Measurements from ENCODE around the gene RGS14.
A peak's percentile ranks its signal among the peaks of the same experiment; 100 is the strongest.

Gene RGS14

GRCh38 chr5:177350776-177351391 is 6.8 kb upstream of the RGS14 start:
- H3K27ac ChIP-seq, result peak overlapping the region; percentile 85
- TF ChIP-seq, protein P1, sequence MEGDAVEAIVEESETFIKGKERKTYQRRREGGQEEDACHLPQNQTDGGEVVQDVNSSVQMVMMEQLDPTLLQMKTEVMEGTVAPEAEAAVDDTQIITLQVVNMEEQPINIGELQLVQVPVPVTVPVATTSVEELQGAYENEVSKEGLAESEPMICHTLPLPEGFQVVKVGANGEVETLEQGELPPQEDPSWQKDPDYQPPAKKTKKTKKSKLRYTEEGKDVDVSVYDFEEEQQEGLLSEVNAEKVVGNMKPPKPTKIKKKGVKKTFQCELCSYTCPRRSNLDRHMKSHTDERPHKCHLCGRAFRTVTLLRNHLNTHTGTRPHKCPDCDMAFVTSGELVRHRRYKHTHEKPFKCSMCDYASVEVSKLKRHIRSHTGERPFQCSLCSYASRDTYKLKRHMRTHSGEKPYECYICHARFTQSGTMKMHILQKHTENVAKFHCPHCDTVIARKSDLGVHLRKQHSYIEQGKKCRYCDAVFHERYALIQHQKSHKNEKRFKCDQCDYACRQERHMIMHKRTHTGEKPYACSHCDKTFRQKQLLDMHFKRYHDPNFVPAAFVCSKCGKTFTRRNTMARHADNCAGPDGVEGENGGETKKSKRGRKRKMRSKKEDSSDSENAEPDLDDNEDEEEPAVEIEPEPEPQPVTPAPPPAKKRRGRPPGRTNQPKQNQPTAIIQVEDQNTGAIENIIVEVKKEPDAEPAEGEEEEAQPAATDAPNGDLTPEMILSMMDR (conservative IDR thresholded peaks at IDR 0.05), result no peak
- no peak for TF ChIP-seq ZFX (IDR thresholded peaks at IDR 0.05)

DNA sequence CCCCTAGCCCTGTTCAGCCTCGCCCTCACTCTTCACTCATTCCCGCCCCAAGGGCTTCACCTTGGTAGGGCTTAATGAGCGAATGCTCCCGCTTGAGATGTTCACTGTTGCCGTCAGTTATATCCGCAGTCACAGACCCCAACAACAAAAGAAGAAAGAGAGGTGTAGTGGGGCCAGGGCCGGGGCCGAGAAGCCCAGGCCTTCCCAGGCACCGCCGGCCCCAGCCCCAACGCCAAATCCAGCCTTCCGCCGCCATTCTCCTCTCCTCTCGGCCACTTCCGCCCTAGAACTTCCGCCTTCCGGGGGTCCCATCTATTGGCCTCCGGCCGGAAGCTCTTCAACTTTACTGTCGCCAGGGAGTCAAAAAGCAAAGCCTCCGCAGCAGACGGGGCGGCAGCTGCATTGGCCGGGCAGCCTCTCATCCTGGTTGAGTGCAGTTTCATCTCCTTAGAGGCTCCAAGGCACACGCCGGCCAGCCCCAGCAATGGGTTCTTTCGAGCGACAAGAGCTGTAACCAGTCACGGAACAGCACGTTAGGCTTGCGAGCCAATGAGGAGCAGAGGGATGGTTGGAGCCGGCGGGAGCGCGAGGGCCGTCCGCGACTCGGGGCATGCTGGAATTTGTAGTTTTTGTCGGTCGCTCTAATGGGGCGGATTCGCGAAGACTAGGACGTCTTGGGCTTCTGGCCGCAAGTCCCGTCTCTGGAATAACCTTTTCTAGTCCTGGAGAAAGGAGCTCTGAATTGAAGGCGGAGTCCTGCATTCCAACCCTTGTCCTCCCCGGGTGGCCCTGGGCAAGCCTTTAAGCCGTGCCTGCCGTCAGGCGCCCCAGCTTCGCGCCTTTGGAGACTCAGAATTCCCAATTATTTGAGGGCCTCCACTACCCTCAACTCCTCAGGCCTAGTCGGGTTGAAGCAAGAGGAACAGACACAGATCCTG is 6.1 kb upstream of the RGS14 start, which contains the start of gene LMAN2:
LMAN2 (minus strand) TSS at position 277 of the 938 bp plus-strand sequence; CDS start at position 256, 21 bp downstream.
- peak within 1 kb of the TSS; percentile 85 for H3K27ac ChIP-seq

DNA sequence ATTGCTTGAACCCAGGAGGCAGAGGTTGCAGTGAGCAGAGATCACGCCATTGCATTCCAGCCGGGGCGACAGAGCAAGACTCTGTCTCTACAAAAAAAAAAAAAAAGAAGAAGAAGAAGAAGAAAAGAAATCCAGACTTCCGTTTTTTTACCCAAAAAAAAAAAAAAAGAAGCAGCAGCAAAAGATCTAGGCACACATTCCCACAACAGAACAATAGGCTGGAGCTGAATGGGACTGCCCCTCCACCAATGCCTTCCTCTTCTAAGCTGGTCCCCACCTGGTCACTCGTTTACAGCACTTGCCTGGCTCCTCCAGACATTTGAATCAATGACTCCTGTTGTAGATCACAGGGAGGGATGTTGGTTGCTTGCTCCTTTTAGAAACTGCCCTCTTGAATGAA is 4.6 kb upstream of the RGS14 start:
- TF ChIP-seq ZFX (IDR thresholded peaks at IDR 0.05), result no peak
- TF ChIP-seq, protein P1 (conservative IDR thresholded peaks at IDR 0.05), result no peak
- H3K27ac ChIP-seq, result no peak overlapping the region

More for the DNA sequence above, 6.1 kb upstream of the RGS14 start, which contains the start of gene LMAN2:
- TF ChIP-seq ZFX (IDR thresholded peaks at IDR 0.05), result peak; percentile 54; the same call in 1 of the 2 replicates
- TF ChIP-seq, protein P1 (conservative IDR thresholded peaks at IDR 0.05), result no peak

- no peak overlapping the region for H3K27ac ChIP-seq
- TF ChIP-seq, protein P1 (conservative IDR thresholded peaks at IDR 0.05), result no peak
- no peak for TF ChIP-seq ZFX (IDR thresholded peaks at IDR 0.05)
Observed at GRCh38 chr5:177354256-177354655, 3.5 kb upstream of the RGS14 start.

- no peak for TF ChIP-seq ZFX (IDR thresholded peaks at IDR 0.05)
- TF ChIP-seq, protein P1 (conservative IDR thresholded peaks at IDR 0.05), result no peak
- no peak overlapping the region for H3K27ac ChIP-seq
Observed at GRCh38 chr5:177354711-177355110, 3.0 kb upstream of the RGS14 start.

GRCh38 chr5:177355162-177355867 is 2.4 kb upstream of the RGS14 start:
- TF ChIP-seq, protein P1 (conservative IDR thresholded peaks at IDR 0.05), result no peak
- no peak for TF ChIP-seq ZFX (IDR thresholded peaks at IDR 0.05)
- no peak overlapping the region for H3K27ac ChIP-seq

Data from C4-2B (cell line).